Vagina (tissue), 2 donors: Measurements from ENCODE around the gene CASP2.

Experiments used
- POLR2A ChIP-seq, 2 donors: fragments of 450-650 bp; IDR thresholded peaks; one replicate each; pipeline ENCODE4 v1.6.1; 2017; ENCODE audit warnings: antibody characterized with exemption in 2 of 2, mild to moderate bottlenecking in 2 of 2, moderate library complexity in 2 of 2
- TF ChIP-seq, protein P1 (sequence below), 3 experiments: fragments of 450-650 bp in 2 of 3; fragments of 200-600 bp in 1 of 3; sonication (generic) in 1 of 3; IDR thresholded peaks; one replicate each; pipeline ENCODE4 v1.5.1; 2017 to 2019; ENCODE audit warnings: antibody characterized with exemption in 3 of 3, mild to moderate bottlenecking in 2 of 3, moderate library complexity in 2 of 3

DNA sequence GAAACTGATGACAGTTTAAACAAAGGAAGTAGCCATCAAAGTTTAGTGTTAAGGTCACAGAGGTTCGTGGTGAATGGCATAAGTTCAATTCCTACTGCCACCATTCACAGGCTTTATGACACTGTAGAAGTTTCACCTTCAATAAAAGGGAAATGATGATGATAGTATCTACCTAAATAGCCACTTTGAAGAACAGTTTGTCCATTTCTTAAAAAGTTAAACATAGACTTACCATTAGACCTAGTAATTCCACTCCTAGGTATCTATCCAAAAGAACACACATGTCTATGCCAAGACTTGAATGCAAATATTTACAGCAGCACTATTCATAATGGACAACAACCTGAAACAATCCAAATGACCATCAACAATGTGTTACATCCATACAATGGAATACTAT, 43.8 kb upstream of the CASP2 start:
- TF ChIP-seq, protein P1, sequence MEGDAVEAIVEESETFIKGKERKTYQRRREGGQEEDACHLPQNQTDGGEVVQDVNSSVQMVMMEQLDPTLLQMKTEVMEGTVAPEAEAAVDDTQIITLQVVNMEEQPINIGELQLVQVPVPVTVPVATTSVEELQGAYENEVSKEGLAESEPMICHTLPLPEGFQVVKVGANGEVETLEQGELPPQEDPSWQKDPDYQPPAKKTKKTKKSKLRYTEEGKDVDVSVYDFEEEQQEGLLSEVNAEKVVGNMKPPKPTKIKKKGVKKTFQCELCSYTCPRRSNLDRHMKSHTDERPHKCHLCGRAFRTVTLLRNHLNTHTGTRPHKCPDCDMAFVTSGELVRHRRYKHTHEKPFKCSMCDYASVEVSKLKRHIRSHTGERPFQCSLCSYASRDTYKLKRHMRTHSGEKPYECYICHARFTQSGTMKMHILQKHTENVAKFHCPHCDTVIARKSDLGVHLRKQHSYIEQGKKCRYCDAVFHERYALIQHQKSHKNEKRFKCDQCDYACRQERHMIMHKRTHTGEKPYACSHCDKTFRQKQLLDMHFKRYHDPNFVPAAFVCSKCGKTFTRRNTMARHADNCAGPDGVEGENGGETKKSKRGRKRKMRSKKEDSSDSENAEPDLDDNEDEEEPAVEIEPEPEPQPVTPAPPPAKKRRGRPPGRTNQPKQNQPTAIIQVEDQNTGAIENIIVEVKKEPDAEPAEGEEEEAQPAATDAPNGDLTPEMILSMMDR (IDR thresholded peaks at IDR 0.05), result no peak
- TF ChIP-seq POLR2A (IDR thresholded peaks at IDR 0.05), result no peak
